ENCODE measurements around the gene DGKH. TPM values are rescaled to one million over a fixed set of nuclear protein-coding genes. Genes with fewer than 3 reads are reported as not detected.
"Not testable (repeated sequence)": the region's sequence is repeated elsewhere in the genome, so short reads cannot be mapped to it uniquely, and the experiment has no call there.

The DGKH gene
- total RNA-seq, 1 donor from 2014 or later = 11.4 TPM

DNA sequence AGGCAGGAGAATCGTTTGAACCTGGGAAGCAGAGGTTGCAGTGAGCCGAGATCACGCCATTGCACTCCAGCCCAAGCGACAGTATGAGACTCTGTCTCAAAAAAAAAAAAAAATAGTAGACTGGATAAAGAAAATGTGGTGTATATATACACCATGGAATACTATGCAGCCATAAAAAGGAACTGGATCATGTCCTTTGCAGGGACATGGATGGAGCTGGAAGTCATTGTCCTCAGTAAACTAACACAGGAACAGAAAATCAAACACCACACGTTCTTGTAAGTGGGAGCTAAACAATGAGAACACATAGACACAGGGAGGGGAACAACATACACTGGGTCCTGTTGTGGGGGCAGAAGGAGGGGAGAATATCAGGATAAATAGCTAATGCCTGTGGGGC is 178.3 kb downstream of the DGKH start:
- not testable (repeated sequence) for DNase-seq (ENCODE audit: low read depth in 2 of 2)

DNA sequence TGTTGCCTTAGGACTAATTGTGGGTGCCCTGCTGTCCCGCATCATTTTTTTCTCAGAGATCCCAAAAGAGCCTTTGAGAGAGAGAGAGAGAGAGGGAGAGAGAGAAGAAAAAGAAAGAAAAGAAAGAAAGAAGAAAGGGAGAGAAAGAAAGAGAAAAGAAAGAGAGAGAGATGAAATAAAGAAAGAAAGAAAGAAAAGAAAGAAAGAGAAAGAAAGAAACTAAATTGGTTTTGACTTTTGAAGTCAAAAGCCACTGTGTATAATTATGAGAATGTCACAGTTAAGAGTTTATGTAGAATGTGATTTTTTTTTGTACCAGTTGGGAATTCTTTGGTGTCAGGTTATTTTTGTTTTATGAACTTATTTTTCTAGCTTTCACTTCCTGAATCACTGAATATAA is 180.1 kb downstream of the DGKH start:
- DNase-seq (ENCODE audit: low read depth in 2 of 2) = no peak

DNA sequence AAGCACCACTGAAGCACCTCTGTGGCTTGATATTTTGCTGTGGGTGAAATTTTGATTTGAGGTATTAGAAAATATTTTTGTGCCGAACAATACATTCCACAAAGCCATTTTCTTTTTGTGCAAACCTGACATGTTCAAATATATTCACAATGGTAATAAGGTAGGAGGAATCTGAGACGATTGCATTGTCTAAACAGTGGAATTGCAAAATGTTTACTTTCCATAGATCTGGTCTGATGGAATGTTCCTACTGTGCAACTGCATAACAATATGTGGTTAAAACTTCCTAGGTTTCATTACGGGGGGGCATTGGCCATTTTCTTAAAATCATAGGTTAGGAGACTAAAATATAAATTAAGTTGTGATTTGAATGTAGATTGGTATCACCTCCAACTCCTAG is 180.8 kb downstream of the DGKH start:
- no peak for DNase-seq (ENCODE audit: low read depth in 2 of 2)

DNA sequence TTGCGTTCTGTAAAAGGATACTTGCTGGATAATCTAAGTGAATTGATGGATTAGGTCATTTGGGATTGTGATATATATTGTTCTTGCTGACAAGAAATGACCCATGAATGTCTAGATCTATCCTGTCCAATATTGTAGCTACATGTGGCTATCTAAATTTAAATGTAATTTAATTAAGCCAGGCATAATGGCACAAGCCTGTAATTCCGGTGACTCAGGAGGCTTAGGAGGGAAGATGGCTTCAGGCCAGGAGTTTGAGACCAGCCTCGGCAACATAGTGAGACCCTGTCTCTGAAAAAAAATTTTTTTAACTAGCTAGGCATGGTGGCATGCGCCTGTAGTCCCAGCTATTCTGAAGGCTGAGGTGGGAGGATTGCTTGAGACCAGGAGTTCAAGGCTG is 184.2 kb downstream of the DGKH start:
- DNase-seq (ENCODE audit: low read depth in 2 of 2) = no peak

DNA sequence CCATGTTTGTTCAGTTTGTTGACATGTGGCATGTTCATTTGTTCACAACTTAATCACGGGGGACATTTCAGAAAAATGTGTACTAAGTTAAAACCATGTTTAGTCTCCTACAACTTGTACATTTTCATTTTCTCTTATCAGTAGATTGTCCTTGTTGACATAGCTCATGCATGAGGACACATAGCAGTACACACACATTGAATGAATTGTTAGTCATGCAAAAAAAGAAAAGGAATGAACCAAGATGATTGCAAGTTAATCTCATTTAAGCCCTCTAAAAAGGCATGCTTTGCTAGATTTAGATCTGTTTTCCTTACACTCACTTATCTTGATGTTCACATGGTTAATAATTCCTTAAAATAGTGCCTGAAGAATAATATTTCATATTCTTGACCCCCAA is 185.3 kb downstream of the DGKH start:
- DNase-seq (ENCODE audit: low read depth in 2 of 2) = no peak

DNA sequence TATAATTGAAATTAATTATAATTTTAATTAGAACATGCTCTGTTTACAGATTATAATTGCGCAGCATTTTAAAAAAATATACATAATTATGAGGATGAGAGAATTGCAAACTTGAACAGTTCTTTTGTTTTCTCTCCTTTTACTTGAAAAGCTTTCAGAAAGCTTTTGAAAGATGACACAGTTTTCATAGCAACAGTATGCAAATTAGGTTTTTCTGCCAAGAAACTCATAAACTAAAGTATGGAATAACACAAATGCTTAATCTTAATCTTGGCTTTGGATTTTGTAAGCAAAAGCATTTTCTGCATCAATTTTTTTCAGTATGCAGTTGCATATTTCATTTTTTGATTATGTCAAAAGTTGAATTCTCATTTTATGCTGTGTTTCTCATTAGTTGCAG is 190.7 kb downstream of the DGKH start:
- DNase-seq (ENCODE audit: low read depth in 2 of 2) = no peak

GRCh38 chr13:42239644-42240043 is 191.2 kb downstream of the DGKH start:
- DNase-seq (ENCODE audit: low read depth in 2 of 2) = no peak

DNA sequence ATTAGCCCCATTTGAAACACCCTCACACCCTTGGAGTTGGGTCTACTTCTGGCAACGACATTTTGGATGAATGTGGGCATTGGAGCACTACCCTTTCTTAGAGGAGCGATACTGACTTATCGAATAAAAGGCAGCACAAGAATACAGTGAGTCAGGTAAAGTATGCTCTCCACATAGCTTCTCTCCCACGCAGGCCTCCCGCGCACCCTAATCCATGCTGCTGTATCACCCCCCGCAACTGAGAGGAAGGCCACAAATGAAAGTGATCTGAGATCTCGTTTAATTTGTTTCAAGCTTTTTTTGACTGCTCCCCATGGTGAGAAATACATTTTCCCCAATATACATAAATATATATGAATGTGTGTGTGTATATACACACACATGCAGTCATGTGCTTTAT is 198.1 kb downstream of the DGKH start:
- DNase-seq (ENCODE audit: low read depth in 2 of 2) = no peak

- DNase-seq (ENCODE audit: low read depth in 2 of 2) = no peak
Measured at GRCh38 chr13:42247883-42248282, 199.4 kb downstream of the DGKH start.

- DNase-seq (ENCODE audit: low read depth in 2 of 2) = no peak
Measured at GRCh38 chr13:42255886-42256285, 207.4 kb downstream of the DGKH start.

DNA sequence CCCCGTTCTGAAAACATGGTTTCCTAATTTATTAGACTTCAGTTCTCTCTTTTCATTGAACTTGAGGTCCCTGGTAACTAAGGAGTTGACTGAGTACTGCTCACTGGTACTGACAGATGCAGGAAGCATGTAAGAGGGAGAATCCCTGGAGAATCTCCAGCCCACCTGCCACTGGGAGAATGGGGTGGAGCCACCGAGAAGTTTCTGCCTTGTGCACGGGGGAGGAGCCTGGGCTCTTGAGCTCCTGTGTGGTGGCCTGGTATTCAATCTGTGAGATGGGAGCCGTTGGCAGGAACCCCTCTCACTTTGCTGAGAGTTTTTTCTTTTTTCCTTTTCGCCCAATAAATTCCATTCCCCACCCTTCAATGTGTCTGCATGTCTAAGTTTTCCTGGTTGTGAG is 210.3 kb downstream of the DGKH start:
- no peak for DNase-seq (ENCODE audit: low read depth in 2 of 2)

DNA sequence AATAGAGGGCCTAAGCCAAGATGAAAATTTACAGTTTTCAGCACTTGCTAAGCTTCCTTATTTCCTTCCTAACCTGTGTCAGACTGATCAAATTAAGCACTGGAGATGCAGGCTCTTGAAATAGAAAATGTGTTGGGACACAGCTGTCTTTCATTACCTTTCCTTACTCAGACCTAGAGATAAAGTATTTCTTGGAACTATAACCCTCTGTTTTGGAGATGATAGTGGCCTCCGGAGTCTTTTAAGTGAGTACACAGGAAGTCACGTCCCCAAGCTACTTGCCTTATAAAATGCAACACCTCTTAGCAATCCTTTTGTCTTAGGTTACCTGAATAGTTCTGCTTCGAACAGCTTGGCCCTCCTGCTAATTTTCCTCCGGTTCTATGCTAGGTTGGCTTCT is 211.1 kb downstream of the DGKH start:
- DNase-seq (ENCODE audit: low read depth in 2 of 2) = no peak

DNA sequence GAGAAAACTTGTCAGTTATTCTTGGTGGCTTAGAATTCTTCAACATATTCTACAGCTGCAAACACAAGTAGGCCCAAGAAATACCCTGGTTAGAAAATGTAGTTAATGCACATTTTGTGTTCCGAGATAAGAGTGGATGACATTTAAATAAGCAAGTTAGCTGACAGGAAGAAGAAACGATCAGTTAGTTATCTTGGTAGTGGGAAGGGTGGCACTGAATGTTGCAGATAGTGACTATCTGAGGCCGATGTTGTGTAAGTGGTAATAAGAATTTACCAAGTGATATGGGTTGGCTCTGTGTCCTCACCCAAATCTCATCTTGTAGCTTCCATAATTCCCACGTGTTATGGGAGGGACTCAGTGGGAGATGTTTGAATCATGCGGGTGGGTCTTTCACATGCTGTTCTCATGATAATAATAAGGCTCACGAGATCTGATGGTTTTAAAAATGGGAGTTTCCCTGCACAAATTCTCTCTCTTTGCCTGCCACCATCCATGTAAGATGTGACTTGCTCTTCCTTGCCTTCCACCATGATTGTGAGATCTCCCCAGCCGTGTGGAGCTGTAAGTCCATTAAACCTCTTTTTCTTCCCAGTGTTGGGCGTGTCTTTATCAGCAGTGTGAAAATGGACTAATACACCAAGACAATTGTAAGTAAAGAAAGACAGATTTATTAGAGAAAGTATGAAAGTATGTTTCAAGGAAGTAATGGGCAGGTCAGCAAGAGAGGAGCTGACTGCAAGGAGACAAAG is 212.6 kb downstream of the DGKH start:
- DNase-seq (ENCODE audit: low read depth in 2 of 2) = no peak

DNA sequence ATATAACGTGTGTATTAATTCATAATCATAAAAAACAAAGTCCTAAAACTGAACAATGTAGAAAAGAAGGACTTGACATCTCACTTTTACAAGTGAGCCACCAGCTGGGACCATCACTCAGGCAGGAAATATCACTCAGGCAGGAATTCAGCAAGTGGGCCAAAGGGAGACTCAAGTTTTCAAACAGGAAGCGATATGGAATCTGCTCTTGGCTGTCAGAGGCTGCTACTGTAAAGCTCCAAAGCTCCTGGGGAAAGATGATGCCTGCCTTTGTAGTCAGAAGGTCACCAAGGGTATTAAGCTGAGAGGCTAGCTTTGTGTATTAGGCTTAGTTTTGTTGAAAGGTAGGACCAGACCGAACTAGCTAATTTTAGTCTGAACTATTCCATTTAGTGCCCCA is 218.0 kb downstream of the DGKH start:
- DNase-seq (ENCODE audit: low read depth in 2 of 2) = peak; percentile 39 to 90

DNA sequence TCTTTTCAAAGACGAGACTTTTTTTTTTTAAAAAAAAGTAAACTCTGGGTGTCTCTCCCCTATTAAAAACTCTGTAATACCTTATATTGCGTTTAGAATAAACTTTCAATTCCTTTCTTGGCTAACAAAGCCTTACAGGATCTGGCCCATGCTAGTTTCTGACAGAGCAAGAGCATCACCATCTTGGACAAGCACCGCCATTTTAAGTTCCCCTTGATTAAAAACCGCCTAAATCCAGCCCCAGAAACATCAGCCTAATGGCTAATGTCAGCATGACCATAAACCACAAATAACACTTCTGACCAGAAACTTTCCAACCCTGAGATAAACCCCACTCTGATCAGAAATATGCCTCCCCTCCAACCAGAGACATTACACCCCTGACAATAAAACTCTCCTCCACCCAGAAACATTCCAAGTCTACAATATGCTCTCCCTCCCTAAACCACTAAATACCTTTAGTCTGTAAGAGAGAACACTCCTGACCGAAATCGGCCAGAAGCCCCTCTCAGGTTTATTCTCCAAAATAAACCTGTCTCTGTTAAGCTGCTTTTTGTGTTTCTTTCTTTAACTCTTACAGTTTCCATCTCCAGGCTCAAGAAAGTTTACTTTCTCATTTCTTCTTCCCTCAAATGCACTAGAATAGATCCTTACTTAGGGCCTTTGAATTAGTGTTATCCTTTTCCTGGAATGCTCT is 221.9 kb downstream of the DGKH start:
- no peak for DNase-seq (ENCODE audit: low read depth in 2 of 2)

DNA sequence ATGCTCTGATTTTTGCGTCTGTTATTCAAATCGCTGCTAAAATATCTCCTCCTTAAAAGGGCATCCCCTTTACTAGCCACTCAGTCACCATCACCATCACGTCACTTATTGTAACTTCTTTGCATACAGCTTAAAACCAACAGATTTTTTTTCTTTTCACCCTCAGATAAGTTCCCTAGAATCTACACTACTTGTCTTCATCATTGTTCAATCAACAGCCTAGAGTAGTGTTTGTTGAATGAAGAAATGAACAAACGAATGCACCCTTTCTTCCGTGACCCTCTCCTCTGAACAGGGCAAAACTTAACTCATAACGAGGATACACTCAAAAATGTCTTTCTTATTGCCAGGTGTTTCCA is 222.4 kb downstream of the DGKH start:
- no peak for DNase-seq (ENCODE audit: low read depth in 2 of 2)

DNA sequence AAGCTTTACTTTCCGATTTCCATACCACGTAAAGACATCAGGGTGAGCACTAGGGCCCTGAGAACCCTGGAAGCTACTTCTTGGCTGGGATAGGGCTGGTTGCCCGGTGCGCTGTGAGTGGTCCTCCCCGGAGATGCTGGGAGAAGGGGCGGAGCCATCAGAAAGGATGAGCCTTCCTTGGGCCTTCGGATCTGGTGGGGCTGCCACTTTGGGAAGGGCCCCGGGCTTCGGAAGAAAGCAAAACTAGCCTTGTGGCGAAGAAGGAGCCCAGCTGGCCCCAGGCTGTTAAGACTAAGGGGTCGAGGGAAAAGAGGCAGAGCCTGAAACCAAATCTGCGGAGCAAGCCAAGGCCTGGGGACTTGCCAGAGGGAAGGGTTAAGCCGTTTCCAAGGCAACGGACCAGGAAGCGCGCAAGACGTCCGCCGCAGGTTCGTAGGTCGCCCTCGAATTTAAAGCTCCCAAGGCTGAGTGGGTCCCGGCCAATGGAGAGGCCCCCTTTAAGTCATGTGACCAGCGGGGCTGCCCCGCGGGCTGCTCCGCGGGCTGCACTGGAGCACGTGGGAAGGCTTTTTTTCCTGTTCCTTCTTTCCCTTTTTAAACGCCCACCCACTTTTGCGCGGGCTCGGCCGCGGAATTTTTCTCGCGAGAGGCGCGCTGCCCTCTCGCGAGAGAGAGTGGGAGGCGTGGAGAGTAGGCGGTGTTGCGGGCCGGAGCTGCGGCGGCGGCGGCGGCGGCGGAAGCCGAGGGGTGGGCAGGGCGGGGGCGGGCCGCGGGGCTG is 223.1 kb downstream of the DGKH start:
- peak; percentile 94 to 96 for DNase-seq (ENCODE audit: low read depth in 2 of 2)

GRCh38 chr13:42272115-42272803 is 223.8 kb downstream of the DGKH start, which contains the start of gene AKAP11:
Gene AKAP11 (plus strand): TSS chr13:42272152. CDS start chr13:42286349, 14,197 bp downstream.
- DNase-seq (ENCODE audit: low read depth in 2 of 2) = peak in 1 of 2 donors; percentile 52

- DNase-seq (ENCODE audit: low read depth in 2 of 2) = no peak
Measured at GRCh38 chr13:42272804-42273175, 224.3 kb downstream of the DGKH start.

- no peak for DNase-seq (ENCODE audit: low read depth in 2 of 2)
Measured at GRCh38 chr13:42274386-42275097, 226.1 kb downstream of the DGKH start.

GRCh38 chr13:42275098-42275471 is 226.6 kb downstream of the DGKH start:
- DNase-seq (ENCODE audit: low read depth in 2 of 2) = no peak
